SHP77 treated with DMSO at 0.1 percent for 48 hours (cell line): ENCODE measurements around the gene NFIC.
"Not testable (repeated sequence)": the region's sequence is repeated elsewhere in the genome, so short reads cannot be mapped to it uniquely, and the experiment has no call there.

Source experiments
- DNase-seq: peaks from one replicate; lab custom pipeline; 2025; lab: John Stamatoyannopoulos, UW

Gene NFIC

GRCh38 chr19:3398114-3398899, 31.9 kb downstream of the NFIC start:
- no peak for DNase-seq

DNA sequence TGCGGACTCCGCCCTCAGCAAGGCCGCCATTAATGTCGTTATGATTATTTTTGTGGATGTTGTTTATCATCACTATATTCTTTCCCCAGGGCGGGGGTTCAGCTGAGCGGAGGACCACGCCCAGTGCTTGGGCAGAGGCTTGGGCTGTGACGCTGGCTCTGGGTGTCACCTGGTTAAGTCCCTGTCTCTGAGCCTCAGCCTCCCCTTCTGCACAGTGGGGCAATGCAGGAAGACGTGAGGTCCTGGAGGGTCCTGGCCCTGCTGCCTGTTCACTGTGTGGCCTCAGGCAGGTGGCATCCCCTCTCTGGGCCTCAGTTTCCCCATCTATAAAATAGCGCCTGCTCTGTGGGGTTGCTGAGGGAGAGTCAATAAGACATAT, 32.5 kb downstream of the NFIC start:
- no peak for DNase-seq

- DNase-seq = not testable (repeated sequence)
These were observed 32.9 kb downstream of the NFIC start for GRCh38 chr19:3399311-3399710.

- no peak for DNase-seq
These were observed 34.8 kb downstream of the NFIC start for GRCh38 chr19:3401004-3401768.

GRCh38 chr19:3402631-3403443, 36.5 kb downstream of the NFIC start:
- DNase-seq = no peak

DNA sequence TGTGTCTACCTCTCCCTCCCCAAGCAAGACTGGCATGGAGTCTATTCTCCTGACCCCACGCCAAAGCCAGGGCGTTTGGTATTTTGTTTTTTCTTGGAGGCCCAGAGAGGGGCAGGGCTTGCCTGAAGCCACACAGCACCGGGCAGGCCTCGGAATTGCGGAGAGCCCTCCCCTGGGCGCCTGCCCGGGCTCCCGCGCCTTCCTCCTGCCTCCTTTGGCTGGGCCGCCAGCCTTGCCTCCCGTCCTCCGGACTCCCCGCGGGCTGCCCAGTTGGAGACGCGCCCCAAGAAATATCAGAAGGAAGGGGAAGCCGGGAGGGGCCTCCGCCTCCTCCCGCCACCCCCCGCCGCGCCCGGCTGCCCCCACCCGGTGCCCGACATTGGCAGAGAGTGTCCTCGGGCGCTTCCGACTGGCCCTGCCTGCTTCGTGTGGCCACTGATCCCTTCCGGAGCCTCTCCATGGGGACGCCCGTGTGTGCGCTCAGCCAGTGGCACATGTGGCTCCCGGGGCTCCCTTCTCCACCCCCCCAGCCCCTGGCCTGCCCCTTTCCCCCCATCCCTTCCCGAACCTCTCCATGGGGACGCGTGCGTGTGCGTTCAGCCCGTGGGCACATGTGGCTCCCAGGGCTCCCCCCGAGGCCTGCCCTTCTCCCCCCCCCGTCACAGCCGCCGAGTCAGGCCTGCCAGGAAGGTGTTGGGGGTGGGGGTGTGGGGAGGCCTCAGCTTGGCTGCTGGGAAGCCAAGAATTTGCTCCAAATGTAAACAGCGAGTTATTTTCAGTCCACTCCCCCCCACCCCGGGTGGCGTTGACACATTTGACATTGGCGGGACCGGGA, 37.3 kb downstream of the NFIC start:
- no peak for DNase-seq

GRCh38 chr19:3404324-3405260, 38.2 kb downstream of the NFIC start:
- no peak for DNase-seq

DNA sequence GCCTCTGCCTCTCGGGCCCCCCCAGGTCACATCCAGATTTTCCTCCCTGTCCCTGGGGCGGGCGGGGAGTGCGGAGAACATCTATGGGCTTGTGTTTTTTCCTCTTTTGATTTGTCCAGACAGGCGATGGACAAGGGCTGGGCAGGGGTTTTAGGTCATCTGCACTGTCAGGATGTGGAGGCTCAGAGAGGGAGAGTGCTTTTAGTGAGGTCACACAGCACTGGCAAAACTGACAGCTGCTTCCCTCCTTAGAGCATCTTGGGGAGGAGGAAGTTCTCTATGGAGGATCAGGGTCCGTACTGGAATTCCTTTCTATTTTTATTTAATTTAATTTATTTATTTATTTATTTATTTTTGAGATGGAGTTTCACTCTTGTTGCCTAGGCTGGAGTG, 38.9 kb downstream of the NFIC start:
- no peak for DNase-seq

DNA sequence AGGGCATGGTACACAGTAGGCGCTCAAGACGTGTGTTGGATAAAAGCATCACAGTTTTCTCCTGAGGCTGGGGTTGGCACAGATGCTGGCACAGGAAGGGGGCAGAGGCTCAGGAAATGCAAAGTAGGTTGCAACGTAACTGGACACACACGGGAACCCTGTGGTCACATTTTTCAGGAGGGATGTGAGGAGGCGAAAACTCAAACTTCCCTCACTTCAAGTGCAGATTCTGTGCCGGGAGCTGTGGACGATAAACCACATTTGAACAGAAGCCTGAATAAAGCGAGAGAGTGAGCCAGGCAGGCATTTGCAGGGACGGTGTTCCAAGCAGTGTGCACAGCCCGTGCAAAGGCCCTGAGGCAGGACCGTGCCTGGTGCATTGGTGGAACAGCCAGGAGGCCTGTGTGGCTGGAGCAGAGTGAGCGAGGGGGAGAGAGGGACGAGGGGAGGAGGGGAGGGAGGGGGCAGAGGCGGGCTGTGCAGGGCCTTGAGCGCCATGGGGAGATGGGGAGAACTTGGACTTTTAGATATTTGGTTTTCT, 40.3 kb downstream of the NFIC start:
- no peak for DNase-seq

GRCh38 chr19:3407556-3408516, 41.5 kb downstream of the NFIC start:
- no peak for DNase-seq

DNA sequence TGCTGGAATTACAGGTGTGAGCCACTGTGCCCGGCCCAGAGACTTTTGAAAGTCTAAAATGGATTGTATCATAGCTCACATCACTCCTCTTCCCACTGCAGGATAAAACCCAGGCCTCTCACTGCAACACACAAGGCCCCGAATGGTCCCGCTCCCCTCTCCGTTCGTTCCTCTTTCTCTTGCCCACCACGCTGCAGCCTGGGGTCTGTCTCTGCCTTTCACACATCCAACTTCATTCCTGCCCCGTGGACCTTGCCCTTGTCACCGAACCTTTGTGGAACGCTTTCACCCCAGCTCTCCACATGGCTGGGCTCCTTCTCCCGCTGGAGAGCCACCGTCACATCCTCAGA, 42.6 kb downstream of the NFIC start:
- DNase-seq = no peak

- DNase-seq = peak; percentile 65
These were observed 43.1 kb downstream of the NFIC start for GRCh38 chr19:3409346-3410064.

DNA sequence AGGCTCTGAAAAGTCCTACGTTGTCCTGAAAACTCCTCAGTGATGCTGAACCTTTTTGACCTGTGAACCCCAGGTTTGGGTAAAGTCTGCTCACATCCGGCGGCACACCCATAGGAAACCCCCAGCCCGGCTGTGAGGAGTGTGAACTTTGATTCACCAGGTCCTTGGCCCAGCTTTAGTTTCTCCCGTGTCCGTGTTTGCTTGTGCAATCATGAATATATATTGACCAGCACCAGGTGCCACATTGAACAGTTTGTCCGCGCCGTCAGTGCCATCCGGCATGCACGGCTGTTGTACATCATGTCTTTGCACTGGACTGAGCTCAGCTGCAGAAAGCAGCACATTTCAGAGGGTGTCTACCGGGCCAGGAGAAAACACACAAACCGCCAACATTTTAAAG, 45.3 kb downstream of the NFIC start:
- no peak for DNase-seq

DNA sequence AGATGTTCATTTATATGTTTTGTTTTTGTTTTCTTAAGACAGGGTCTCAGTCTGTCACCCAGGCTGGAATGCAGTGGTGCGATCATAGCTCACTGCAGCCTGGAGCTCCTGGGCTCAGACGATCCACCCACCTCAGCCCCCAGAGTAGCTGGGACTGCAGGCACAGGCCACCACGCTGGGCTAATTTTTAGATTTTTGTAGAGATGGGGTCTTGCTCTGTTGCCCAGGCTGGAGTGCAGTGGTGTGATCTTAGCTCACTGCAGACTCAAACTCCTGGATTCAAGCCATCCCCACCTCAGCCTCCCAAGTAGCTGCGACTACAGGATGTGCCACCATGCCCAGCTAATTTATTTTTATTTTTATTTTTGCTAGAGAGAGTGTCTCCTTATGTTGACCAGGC, 45.7 kb downstream of the NFIC start:
- DNase-seq = no peak

DNA sequence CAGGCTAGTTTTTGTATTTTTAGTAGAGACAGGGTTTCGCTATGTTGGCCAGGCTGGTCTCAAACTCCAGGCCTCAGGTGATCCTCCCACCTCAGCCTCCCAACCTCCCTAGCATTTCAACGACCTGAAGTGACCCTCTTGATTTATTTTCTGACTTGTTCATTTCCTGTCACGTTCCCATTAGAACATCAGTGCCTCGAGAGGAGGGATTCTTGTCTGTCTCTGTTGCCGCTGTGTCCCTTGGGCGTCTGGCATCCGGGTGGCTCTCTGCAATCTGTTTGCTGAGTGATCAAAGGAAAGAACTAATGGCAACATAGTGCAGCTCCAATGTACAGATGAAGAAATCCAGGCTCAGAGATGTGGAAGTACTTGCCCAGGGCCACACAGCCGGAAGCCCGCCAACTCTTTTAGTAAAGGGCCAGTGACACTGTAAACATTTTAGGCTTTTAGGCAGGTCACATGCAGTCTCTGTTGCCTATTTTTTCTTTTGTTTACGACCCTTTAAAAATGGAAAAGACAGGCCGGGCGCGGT, 47.5 kb downstream of the NFIC start:
- DNase-seq = no peak

GRCh38 chr19:3415695-3416094, 49.3 kb downstream of the NFIC start:
- no peak for DNase-seq

DNA sequence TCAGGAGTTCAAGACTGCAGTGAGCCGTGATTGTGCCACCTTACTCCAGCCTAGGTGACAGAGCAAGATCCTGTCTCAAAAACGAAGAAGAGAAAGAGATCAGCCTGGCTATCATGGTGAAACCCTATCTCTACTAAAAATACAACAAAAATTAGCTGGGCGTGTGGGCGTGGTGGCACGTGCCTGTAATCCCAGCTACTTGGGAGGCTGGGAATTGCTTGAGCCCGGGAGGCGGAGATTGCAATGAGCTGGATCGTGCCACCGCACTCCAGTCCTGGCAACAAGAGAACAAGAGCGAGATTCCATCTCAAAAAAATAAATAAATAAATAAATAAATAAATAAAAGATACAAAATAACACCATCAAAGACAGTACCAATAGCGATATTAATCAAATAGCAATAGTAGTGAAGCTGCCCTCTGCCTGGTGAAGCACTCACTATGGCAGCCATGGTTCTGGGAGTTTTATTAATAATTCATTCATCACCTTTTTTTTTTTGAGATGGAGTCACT, 53.9 kb downstream of the NFIC start:
- no peak for DNase-seq
